Effector CD8-positive, alpha-beta T cell (primary cell): ENCODE results near the gene S100A5.

ENCODE experiments used
- DNase-seq: peaks from one replicate; lab custom pipeline; 2025; lab: John Stamatoyannopoulos, UW

Gene S100A5

DNA sequence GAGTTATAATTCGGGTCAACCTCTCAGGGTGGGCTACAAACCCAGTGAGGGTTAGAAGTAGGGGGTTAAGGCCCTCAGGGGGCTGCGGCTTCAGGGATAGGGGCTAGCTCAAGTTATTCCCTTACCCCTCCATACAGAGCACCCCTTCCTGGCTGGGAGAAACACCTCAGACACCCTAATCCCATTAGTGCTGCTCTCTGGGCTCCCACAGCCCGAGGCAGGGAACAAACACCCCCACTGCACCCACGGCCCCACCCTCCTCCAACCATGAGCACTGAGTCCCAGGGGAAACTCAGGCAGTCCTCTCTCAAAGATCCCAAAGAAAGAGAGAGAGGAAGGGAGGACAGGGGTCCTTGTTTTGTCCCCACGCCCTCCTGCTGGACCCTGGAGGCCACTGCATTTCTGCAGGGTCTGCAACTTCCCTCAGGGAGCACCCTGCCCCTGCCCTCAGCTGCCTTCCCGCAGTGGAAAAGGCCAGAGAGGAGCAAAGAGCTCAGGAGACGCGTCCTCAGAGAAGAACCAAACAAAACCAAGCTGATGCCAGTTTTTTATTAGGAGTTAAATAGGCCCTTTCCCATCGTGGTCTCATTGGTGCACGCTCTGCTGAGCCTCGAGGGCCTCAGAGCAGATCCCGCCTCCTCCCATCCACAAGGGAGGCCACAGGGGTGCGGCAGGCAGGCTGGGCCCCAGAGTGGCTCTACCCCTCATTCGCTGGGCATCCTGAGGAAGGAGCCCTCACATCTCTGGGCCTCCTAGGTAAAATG, 6.2 kb upstream of the S100A5 start:
- DNase-seq, result no peak

DNA sequence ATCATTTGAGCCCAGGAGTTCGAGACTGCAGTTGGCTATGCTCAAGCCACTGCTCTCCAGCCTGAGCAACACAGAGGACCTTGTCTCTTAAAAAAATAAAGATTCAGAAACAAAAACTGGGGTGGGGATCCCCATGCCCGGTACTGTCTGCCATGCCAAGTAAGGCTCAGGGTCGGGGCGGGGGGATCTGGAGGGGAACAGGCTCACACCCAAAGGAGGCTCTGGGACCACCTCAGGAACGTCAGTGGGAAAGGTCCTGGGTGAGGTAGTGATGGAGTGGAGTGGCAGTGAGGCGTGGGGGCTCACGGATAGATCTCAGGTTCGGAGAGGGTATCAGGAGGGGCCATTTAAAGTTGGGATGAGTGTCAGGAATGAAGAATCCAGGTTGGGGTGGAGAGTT, 5.6 kb upstream of the S100A5 start:
- no peak for DNase-seq

DNA sequence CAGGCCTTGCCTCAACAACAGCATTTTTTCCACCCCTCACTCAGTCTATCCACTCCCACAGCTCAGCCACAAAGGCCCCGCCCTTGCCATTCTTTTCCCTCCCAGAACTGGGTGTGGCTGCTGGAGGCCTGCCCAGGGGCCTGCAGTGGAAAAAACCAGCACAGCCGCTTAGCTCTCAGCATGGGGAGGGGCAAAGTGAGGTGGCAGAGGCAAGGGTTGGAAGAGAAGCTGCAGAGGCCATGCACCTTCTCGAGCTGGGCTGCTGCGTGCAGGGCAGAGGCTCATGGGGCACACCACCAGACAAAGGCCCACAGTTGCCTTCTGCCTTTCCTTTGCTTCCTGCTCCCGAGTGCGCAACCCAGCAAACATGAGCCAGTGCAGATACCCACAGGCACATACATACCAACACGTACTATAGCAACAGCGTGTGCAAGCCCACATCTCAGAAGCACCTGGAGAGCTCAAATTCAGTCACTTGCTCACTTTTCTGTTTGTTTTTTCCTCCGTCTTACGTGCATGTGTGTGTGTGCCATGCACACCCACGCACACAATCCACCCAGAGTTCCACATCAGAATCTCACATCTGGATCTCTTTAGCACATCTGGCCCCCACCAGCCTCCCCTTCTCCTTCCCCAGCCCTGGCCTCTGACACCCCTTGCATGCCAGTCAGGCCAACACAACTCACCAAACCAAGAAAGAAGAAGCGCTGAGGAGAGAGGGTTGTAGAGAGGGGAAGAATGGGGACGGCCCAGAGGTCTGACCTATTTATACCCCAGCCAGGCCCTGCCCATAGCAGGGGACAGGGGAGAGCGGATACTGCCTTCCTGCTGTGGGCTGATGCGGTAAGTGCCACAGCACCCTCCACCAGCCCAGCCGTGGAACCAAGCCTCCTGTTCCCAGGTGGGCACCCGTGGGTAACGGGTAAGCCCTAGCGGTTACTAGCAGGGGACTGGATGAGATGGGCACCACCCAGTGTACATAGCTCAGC, 4.6 kb upstream of the S100A5 start, which contains the start of gene S100A4:
Gene S100A4 (minus strand): TSS at position 740 of the 989 bp plus-strand sequence. CDS start 1,012 bp downstream, outside the sequence.
- DNase-seq, result peak; percentile 68

DNA sequence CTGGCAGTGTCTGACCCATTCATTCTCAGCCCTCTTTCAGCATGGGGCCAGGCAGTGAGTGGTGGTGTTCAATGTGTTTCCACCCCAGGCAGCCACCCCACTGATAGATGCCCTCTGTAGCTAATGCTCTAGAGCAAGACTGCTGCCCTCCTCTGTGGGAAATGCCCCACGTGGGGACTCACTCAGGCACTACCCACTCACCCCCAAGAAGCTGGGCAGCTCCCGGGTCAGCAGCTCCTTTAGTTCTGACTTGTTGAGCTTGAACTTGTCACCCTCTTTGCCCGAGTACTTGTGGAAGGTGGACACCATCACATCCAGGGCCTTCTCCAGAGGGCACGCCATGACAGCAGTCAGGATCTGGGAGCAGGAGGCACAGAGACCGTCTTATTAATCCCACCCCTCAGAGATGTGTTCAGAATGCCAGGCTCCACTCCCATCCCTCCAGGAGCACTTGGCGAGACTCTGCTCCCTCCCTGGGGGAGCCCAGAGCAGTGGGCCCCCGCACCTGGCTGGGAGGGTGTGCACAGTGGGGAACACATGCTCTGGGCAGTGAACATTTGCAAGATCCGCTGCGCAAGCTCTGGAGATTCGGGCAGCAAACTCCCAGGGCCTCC, 3.8 kb upstream of the S100A5 start:
- DNase-seq, result no peak

DNA sequence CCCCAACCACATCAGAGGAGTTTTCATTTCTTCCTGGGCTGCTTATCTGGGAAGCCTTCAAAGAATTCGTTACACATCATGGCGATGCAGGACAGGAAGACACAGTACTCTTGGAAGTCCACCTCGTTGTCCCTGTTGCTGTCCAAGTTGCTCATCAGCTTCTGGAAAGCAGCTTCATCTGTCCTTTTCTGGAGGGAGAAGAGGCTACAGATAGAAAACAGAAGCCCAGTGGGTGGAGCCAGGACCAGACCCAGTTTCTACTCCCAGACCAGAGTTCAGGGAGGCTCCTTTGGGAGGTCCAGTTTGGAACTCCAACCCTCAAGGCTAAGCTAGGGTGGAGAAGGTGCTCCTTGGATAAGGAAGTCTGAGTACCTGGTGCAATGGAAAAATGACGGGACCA, 3.0 kb upstream of the S100A5 start:
- DNase-seq, result no peak

DNA sequence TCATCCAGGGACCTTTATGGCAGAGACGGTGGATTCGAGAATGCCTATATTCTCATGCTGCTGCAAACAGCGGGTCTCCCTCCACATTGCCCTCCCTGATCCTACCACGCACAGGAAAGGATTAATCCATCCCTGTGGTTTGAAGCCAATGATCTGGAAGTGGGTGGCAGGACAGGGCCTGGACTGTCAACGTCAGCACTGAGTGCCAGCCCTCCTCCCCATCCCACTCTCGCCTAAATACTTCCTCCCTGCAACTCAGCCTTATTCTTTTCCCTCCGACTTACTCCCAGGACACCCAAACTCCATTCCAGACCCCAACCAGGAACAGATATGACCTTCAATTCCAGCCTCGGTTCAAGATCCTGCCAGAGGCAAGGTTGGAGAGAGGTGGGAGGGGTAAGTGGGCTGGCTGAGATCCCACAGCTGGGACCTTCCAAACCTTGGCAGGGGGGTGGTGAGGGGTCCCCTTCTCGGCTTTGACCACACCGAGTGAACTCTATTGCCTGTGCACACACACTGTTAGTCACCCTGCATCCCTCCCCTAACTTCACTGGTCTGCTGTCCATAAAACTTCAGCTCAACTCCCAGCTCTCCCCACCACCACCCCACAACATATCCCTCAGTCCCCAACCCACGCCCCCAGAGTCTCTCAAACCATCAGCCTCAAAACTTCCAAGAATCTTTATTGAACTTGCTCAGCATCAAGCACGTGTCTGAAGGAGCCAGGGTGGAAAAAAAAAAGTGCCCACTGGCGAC, 2.4 kb upstream of the S100A5 start:
- DNase-seq, result no peak

DNA sequence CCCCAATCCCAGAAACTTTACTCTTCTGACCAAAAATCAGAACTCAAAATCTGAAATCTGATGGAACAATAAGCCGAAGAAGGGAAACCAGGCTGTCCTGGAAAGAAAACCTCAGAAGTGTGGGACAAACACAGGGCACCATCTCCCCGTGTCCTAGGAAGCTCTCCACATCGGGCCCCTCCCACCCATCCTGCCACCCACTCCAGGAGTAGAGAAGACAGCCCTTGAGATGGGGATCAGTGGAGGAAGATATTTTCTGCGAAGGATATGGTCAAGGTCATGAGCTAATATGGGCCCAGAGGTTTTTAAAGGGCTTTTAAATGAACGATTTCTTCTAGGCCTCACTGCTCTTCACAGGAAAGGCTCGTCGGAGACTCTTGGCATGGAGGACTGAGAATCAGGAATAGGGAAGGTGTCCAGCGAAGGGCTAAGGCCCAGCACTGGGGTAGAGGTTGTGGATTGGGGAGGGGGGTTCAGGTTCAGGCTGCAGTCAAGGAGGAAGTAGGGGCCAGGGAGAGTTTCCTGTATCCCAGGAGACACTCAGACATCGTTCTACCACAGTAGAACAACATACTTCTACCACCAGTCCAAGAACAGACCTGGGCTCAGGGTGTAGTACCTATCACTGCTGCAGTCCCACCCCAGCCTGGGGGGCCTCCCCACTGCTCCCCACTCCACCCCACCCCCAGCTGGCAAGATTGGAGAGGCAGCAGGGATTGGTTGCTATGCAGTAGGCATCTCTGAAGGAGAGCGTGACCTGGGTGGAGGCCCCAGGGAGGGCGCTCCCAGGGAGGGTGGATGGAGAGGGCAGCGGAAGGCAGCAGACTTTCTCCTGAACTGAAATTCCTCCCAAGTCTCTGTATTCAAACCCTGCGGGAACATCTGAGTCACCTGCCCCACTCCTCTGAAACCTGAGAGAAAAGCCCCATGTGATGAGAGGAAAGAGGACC, 1.2 kb upstream of the S100A5 start:
- no peak for DNase-seq

DNA sequence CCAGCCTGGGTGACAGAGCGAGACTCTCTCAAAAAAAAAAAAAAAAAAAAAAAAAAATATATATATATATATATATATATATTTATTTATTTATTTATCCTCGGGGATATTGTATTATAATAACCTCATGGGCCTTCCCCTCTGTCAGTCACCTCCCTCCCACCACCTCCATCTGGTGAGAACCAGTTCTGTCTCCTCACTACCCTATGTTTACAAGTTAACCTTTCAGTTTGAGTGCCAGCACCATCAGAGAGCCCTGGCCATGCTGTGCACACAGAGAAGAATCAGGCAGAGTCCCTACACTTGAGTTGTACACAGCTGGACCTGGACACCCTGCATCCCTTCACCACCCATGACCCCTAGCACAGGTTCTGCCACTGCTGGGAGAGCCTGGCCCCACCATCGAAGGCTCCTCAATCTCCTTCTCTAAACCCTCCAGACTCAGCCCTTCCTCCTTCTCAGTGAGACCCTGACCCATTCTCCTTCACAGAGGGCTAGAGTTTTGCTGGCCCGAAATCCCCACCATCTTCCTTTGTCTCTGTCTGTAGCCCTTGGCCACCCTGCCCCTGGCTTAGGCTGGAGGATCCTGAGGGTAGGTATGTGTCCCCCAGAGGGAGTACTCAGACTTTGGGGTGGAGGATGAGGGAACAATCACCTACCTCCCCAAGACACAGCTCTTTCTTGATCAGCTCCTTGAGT, 1.2 kb downstream of the S100A5 start:
- no peak for DNase-seq

DNA sequence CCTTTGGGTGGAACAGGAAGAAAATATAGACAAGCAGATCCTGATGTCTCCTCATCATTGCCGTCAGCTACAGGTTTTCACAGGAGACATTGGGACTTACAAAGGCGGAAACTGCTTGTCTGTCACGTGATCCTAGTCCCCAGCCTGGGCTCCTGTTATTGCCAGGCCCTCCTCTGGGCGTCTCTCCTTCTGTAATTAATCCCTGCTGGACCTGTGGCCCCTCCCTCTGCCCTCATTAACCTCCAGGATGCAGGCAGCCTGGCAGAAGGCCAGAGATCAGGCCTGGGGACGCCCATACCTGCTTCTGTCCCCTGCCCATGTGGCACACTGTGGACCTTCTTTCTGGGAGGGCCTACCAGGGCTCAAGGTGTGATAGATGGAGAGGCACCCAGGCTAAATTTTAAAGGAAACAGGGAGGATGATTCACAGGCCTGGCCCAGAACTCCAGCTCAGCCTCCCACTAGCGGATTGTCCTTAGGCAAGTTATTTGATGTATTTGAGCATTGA, 2.4 kb downstream of the S100A5 start:
- DNase-seq, result no peak

DNA sequence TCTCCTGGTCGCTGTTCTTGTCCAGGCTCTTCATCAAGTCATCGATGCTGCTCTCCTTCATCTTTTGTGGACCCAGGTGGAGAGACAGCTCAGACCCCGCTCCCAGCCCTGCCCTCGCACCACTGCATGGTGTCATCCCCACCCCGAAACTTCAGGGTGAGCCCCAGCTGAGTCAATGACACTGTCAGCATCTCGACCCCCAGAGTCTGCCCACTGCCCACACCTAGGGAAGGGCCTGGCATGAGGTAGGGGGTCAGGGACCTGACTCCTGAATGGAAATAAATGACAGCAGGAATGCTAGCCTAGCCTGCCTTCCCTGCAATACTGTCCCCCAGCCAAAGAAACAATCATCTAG, 3.4 kb downstream of the S100A5 start:
- no peak for DNase-seq

DNA sequence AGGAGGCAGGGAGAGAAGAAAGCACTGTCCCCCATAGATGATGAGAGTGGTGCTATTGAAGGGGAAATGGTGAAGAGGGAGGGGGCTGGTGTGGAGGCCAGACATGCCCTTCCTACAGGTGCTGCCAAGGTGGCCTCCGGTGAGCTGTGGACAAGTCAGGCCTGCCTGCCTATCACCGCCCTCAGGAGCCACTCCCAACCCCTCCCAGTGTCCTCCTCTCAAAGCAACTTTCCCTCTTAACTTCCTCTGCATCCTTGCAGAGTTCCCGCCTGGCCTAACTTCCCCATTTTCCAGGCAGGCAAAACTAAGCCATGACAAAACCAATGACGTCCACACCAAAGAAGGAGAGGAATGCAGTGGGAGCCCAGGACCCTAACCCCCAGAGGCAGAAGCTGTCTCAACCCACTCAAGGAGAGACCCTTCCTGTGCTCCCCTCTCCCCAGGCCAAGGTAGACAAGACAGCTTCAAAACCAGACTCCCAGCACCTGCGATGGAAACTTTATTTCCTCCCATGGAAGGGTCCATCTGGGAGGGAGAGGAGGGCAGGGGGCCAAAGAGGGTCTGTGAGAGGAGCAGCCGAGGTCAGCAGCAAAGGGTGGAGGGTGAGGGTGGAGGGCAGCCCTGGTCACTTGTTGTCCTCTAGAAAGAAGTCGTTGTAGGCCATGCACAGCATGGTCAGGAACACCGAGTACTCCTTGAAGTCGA, 3.9 kb downstream of the S100A5 start:
- DNase-seq, result no peak

DNA sequence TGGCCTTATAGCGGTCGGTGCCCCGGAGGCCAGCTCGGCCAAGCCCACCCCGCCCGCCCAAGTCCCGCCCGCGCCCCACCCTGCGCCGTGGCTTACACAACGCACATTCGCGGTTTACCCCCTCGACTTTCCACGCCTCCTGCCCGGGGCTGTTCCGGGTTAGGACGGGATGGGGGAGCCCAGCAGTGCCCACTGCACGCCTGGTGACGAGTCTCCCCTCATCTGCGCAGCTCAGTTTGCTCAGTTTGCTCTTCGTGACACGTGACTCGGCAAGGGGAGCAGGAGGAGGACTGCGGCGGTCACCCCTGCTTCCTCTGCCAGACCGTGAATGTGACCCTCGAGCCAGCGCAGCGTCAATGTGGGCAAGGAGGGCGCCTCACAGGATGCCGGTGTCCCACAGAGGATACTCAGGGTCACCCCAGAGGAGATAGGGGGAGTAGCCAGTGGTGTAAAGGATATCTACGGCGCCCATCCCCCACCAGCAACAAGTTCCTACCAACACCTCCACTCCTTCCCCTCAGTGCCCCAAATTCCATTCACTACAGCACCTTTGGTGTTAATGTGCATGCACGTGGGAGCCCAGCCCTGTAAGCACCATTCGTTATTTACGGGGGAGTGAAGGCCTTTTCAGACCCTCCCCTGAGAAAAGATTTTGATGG, 4.6 kb downstream of the S100A5 start:
- DNase-seq, result peak; percentile 71

DNA sequence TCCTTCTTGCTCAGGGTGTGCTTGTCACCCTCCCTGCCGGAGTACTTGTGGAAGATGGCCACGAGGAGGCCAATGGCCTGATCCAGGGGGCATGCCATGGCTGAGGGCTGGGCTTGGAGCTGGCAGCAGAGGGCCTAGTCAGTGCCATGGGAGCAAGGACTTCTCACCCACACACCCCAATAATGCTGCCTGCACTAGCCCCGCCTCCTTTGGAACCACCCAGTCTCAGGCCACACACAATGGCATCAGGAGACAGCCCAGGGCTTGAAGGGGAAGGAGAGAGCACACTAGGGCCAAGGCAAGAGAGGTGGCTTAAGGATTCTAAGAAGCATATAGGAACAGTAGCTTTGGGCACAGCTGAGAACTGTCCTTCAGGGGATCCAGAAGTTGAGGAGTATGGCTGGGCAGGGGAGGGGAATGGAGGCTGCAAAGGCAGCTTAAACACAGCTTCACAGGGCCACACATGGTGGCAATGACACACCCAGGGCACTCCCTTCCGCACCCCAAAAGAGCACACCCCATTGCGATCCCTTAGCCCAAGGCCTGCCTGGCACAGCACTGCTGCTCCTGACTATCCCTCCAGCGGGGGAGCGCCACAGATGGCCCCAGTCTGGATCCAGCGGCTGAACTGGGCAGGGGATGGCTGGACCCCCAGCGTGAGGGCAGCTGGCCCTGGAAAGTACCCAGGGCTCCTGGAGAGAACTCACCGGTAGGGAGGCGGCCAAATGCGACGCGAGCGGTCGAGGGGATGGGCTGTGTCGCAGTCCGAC, 5.3 kb downstream of the S100A5 start, which contains the start of gene S100A6:
Gene S100A6 (minus strand): TSS at position 750 of the 770 bp plus-strand sequence. CDS start 652 bp downstream, at position 98.
- DNase-seq, result no peak

DNA sequence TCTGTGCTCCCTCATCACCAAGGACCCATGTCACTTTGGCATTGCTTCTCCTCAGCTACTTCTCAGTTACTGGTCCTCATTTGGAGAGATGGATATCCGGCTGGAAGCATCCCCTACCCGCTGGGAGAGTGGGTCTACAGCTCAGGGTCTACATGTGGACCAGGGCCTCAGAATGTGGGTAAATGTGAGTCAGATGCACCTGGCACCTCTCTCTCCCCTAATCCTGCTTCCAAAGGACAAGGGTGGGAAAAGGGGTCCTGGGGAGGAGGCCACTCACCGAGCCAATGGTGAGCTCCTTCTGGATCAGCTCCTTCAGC, 5.9 kb downstream of the S100A5 start:
- DNase-seq, result no peak

DNA sequence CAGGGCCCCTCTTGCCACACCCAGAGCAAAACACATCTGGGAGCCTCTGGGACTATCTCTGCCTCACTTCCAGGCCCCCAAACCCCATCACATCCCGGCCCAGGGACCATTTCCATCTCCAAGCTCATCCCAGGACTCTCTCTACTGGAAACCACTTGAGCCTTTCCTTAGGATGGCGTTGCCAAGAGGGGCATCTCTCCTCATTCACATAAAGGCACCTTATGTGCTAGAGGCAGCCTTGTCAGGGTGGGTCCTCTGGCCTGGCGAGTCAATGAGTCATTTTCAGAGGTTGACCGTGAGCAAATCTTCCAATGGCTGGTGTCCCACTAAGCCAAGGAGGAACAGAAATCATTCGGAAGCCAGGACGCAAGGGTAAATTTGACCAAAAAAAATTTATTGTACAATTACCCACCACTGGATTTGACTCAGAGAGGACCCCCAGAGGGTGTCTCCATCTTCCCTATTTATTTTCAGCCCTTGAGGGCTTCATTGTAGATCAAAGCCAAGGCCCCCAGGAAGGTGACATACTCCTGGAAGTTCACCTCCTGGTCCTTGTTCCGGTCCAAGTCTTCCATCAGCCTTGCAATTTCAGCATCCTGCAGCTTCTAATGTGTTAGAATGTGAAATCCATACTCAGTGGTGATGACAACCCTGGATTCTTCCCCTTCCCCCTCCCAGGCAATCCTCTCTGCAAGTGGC, 6.4 kb downstream of the S100A5 start:
- DNase-seq, result no peak

DNA sequence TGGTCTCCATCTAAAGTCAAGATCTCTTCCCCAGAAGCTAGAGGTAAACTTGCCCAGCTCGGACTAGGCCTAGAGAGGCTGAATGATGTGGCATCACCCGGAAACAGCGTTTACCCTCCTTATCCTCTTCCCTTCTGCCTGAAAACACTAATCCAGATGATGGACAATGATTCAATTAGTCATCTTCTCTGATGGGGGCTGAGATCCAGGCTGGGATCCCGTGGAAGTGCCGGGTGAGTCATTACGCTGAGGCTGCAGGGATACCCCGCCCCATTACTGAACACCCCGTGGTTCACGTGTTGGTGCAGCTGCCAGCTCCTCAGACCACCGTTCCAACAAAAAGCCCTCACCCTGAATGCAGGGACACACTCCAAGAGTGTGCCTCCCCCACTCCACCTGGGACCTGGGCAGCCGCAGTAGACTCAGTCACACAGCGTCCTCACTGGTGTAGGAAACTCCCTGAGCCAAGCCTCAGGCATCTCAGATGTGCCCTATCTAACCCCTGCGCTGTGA, 7.0 kb downstream of the S100A5 start:
- DNase-seq, result no peak
